PC-9 (cell line): ENCODE measurements around the gene RABL6. TPM values are rescaled to one million over a fixed set of nuclear protein-coding genes. Genes with fewer than 3 reads are reported as not detected.
"Not testable (repeated sequence)": the region's sequence is repeated elsewhere in the genome, so short reads cannot be mapped to it uniquely, and the experiment has no call there.

Experiments used
- BruUV-seq: library from RNA; stranded (reverse); fragments of 400-500 nt; replicated peaks from 2 replicates; lab custom pipeline; 2021; lab: Mats Ljungman, UMichigan
- CTCF ChIA-PET: fragments of 300-600 bp; sonication (Branson Sonifier 250); formaldehyde crosslinking; loops from one replicate; lab custom pipeline; 2022; ENCODE audit warnings: antibody characterized with exemption; lab: Charles Lee
- POLR2A ChIA-PET: fragments of 300-600 bp; sonication (Branson Sonifier 250); formaldehyde crosslinking; loops from one replicate; lab custom pipeline; 2022; ENCODE audit warnings: antibody characterized with exemption; ENCODE audit not compliant: unreplicated experiment; lab: Charles Lee
- DNase-seq, 2 experiments: peaks; one replicate each; pipeline versions ENCODE4 v3.0.0 to v3.0.0-alpha.2; 2015 to 2022; ENCODE audit warnings: mixed read lengths in 1 of 2
- H2AFZ ChIP-seq: fragments of 200-600 bp; sonication (generic); 2 replicates; pipeline ENCODE4 v1.8.1; 2017; ENCODE audit warnings: antibody characterized with exemption
- H3F3A ChIP-seq: fragments of 200-600 bp; sonication (generic); 2 replicates; pipeline ENCODE4 v1.8.1; 2017; ENCODE audit warnings: antibody characterized with exemption, mild to moderate bottlenecking, low read depth; ENCODE audit not compliant: insufficient read depth
- H3K27ac ChIP-seq: fragments of 200-600 bp; sonication (generic); 2 replicates; pipeline ENCODE4 v1.6.1; 2016; ENCODE audit warnings: mixed run types
- H3K27me3 ChIP-seq: fragments of 200-600 bp; sonication (generic); 2 replicates; pipeline ENCODE4 v1.6.1; 2016; ENCODE audit warnings: low read depth, mixed run types; ENCODE audit not compliant: insufficient read depth
- H3K36me3 ChIP-seq: fragments of 200-600 bp; sonication (generic); 2 replicates; pipeline ENCODE4 v1.6.1; 2016; ENCODE audit warnings: low read depth, mixed run types
- H3K4me1 ChIP-seq: fragments of 200-600 bp; sonication (generic); replicated peaks from 2 replicates; pipeline ENCODE4 v1.6.1; 2016; ENCODE audit warnings: mixed run types; ENCODE audit not compliant: insufficient read depth
- H3K4me2 ChIP-seq: fragments of 200-600 bp; sonication (generic); 2 replicates; pipeline ENCODE4 v1.6.1; 2017; ENCODE audit warnings: mixed run types
- H3K4me3 ChIP-seq: fragments of 200-600 bp; sonication (generic); 2 replicates; pipeline ENCODE4 v1.6.1; 2016; ENCODE audit warnings: mixed run types
- H3K79me2 ChIP-seq: fragments of 200-600 bp; sonication (generic); 2 replicates; pipeline ENCODE4 v1.6.1; 2017; ENCODE audit warnings: low read depth, mixed run types
- H3K9me2 ChIP-seq: fragments of 200-600 bp; sonication (generic); 2 replicates; pipeline ENCODE4 v1.8.1; 2017; ENCODE audit warnings: mild to moderate bottlenecking; ENCODE audit not compliant: insufficient read depth
- H3K9me3 ChIP-seq: fragments of 200-600 bp; sonication (generic); 2 replicates; pipeline ENCODE4 v1.8.1; 2016; ENCODE audit warnings: low read depth; ENCODE audit not compliant: insufficient read depth
- H4K20me1 ChIP-seq: fragments of 200-600 bp; sonication (generic); 2 replicates; pipeline ENCODE4 v1.8.1; 2017; ENCODE audit not compliant: insufficient read depth
- CTCF ChIP-seq: fragments of 200-600 bp; sonication (generic); conservative IDR thresholded peaks from 2 replicates; pipeline ENCODE4 v1.6.1; 2017; ENCODE audit warnings: mixed run types, antibody characterized with exemption, mild to moderate bottlenecking, moderate library complexity
- EZH2 ChIP-seq: fragments of 200-600 bp; sonication (generic); IDR thresholded peaks from 2 replicates; pipeline ENCODE4 v1.8.0; 2017; ENCODE audit warnings: antibody characterized with exemption, low read depth
- intact Hi-C: fragments of 100-400 bp; cut with micrococcal nuclease; formaldehyde crosslinking; loops from one replicate; pipeline ENCODE4 v1.10.0; 2022; ENCODE audit not compliant: unreplicated experiment
- total RNA-seq: library from RNA; stranded (reverse); gene quantifications from 2 replicates; pipeline ENCODE4 v1.2.3, GENCODE V29; 2021

Gene RABL6
- total RNA-seq, 1 experiment from 2014 or later, result 116 TPM

- no peak overlapping the region for H3K4me2 ChIP-seq
- no peak for TF ChIP-seq EZH2
- TF ChIP-seq CTCF, result no peak
- H3K27me3 ChIP-seq, result peaks cover 4% of the 10 kb centered on the region; the same call in 1 of the 2 replicates
- POLR2A ChIA-PET, result no interaction called here
- no TSS peak for BruUV-seq
- H3F3A ChIP-seq, result peaks cover 23% of the 10 kb centered on the region; the same call in 1 of the 2 replicates
- no peak for DNase-seq
- H3K4me1 ChIP-seq, result peaks cover 6% of the 10 kb centered on the region
- H3K9me2 ChIP-seq, result no peaks in the 10 kb centered on the region
- CTCF ChIA-PET, result interaction anchor here (0.6 kb wide), 2 partner anchors 12 to 85 kb away, joined by 3 to 4 read pairs; no protein-coding TSS in a partner anchor
- no peak overlapping the region for H3K27ac ChIP-seq
- H3K36me3 ChIP-seq, result no peaks in the 10 kb centered on the region
- H2AFZ ChIP-seq, result no peak overlapping the region
- H3K4me3 ChIP-seq, result no peak overlapping the region
- no peaks in the 10 kb centered on the region for H3K9me3 ChIP-seq
- no peaks in the 10 kb centered on the region for H3K79me2 ChIP-seq
- intact Hi-C loops, result no loop called here
- no peaks in the 10 kb centered on the region for H4K20me1 ChIP-seq
These were observed 44.1 kb upstream of the RABL6 start for GRCh38 chr9:136763649-136764035.

- ChIA-PET CTCF (no interaction called here), POLR2A (no interaction called here)
- Histone ChIP-seq H3K79me2 (no peaks in the 10 kb centered on the region), H3K9me2 (no peaks in the 10 kb centered on the region), H3F3A (peaks cover 23% of the 10 kb centered on the region; the same call in 1 of the 2 replicates), H4K20me1 (no peaks in the 10 kb centered on the region), H3K36me3 (no peaks in the 10 kb centered on the region), H3K4me3 (no peak within 1 kb of the TSS), H3K4me1 (peaks cover 6% of the 10 kb centered on the region), H2AFZ (no peak within 1 kb of the TSS), H3K27me3 (peaks cover 4% of the 10 kb centered on the region; the same call in 1 of the 2 replicates), H3K4me2 (0 out of 2 replicates have a peak within 1 kb of the TSS, but pooled peaks have one; percentile 28), H3K27ac (no peak within 1 kb of the TSS), H3K9me3 (no peaks in the 10 kb centered on the region)
- TF ChIP-seq CTCF, result no peak
- no peak for TF ChIP-seq EZH2
- BruUV-seq, result no TSS peak
- no peak for DNase-seq
- intact Hi-C loops, result no loop called here
These were observed 43.4 kb upstream of the RABL6 start, which contains the start of gene LCN15 for GRCh38 chr9:136764301-136764891. Gene LCN15, minus strand, starts transcription at chr9:136764518. Its CDS starts 30 bp downstream, at chr9:136764488.

GRCh38 chr9:136765041-136765440, 42.7 kb upstream of the RABL6 start:
- peaks cover 6% of the 10 kb centered on the region for H3K4me1 ChIP-seq
- no peak overlapping the region for H2AFZ ChIP-seq
- H3K27ac ChIP-seq, result no peak overlapping the region
- TF ChIP-seq CTCF (no peak), EZH2 (no peak)
- no TSS peak for BruUV-seq
- H3K9me2 ChIP-seq, result no peaks in the 10 kb centered on the region
- peaks cover 23% of the 10 kb centered on the region; the same call in 1 of the 2 replicates for H3F3A ChIP-seq
- H3K79me2 ChIP-seq, result no peaks in the 10 kb centered on the region
- intact Hi-C loops, result no loop called here
- H3K36me3 ChIP-seq, result no peaks in the 10 kb centered on the region
- no peaks in the 10 kb centered on the region for H3K9me3 ChIP-seq
- POLR2A ChIA-PET, result interaction anchor here (0.8 kb wide), 1 partner anchor 231 kb away, joined by 3 read pairs; the partner anchor contains the start of gene CLIC3
- DNase-seq, result no peak
- CTCF ChIA-PET, result no interaction called here
- H3K27me3 ChIP-seq, result peaks cover 4% of the 10 kb centered on the region; the same call in 1 of the 2 replicates
- H4K20me1 ChIP-seq, result no peaks in the 10 kb centered on the region
- no peak overlapping the region for H3K4me2 ChIP-seq
- no peak overlapping the region for H3K4me3 ChIP-seq

GRCh38 chr9:136765745-136766409, 41.9 kb upstream of the RABL6 start:
- ChIA-PET CTCF (interaction anchor here (0.6 kb wide), 1 partner anchor 131 kb away, joined by 3 read pairs; no protein-coding TSS in a partner anchor), POLR2A (interaction anchor here (0.8 kb wide), 1 partner anchor 230 kb away, joined by 3 read pairs; the partner anchor contains the start of gene CLIC3)
- H3K27me3 ChIP-seq, H3K9me3 ChIP-seq, H3K4me2 ChIP-seq, H3K79me2 ChIP-seq, BruUV-seq, H3K4me1 ChIP-seq, H3K4me3 ChIP-seq, H2AFZ ChIP-seq, H4K20me1 ChIP-seq, H3K36me3 ChIP-seq, intact Hi-C loops, H3K27ac ChIP-seq, DNase-seq, H3K9me2 ChIP-seq: not testable (repeated sequence)
- peaks cover 26% of the 10 kb centered on the region; the same call in 1 of the 2 replicates for H3F3A ChIP-seq
